Right lobe of liver (tissue), 4 donors: Measurements from ENCODE around the gene RIPK1.
"Not testable (repeated sequence)": the region's sequence is repeated elsewhere in the genome, so short reads cannot be mapped to it uniquely, and the experiment has no call there.

ENCODE experiments used
- POLR2A ChIP-seq: fragments of 450-650 bp; IDR thresholded peaks from one replicate; pipeline ENCODE4 v1.6.1; 2017; ENCODE audit warnings: antibody characterized with exemption, mild to moderate bottlenecking
- TF ChIP-seq, protein P1 (sequence below), 4 donors: fragments of 200-600 bp in 3 of 4; fragments of 450-650 bp in 1 of 4; IDR thresholded peaks; one replicate each; pipeline versions ENCODE4 v1.5.1 to v1.8.0; 2016 to 2022; ENCODE audit warnings: antibody characterized with exemption in 4 of 4, mild to moderate bottlenecking in 2 of 4
- donor health status: DM: no; HTN: no; CAD: no.
- donor health status: DM: no; HTN: no; CAD: no.
- donor health status: DM: no; HTN: yes; CAD: no.

- TF ChIP-seq, protein P1, sequence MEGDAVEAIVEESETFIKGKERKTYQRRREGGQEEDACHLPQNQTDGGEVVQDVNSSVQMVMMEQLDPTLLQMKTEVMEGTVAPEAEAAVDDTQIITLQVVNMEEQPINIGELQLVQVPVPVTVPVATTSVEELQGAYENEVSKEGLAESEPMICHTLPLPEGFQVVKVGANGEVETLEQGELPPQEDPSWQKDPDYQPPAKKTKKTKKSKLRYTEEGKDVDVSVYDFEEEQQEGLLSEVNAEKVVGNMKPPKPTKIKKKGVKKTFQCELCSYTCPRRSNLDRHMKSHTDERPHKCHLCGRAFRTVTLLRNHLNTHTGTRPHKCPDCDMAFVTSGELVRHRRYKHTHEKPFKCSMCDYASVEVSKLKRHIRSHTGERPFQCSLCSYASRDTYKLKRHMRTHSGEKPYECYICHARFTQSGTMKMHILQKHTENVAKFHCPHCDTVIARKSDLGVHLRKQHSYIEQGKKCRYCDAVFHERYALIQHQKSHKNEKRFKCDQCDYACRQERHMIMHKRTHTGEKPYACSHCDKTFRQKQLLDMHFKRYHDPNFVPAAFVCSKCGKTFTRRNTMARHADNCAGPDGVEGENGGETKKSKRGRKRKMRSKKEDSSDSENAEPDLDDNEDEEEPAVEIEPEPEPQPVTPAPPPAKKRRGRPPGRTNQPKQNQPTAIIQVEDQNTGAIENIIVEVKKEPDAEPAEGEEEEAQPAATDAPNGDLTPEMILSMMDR (IDR thresholded peaks at IDR 0.05): not testable (repeated sequence)
- not testable (repeated sequence) for TF ChIP-seq POLR2A
Measured at GRCh38 chr6:3055158-3055499, 13.2 kb upstream of the RIPK1 start.
